Activated CD8-positive, alpha-beta memory T cell treated with anti-CD3 and anti-CD28 coated beads, Interleukin-2, amount 50 U/mL, for 4 hours (primary cell): ENCODE data around the gene KIF16B.
"Not testable (repeated sequence)": the region's sequence is repeated elsewhere in the genome, so short reads cannot be mapped to it uniquely, and the experiment has no call there.

ENCODE experiments used
- DNase-seq: peaks from one replicate; pipeline ENCODE4 v3.0.0-alpha.2; 2020

Gene KIF16B

GRCh38 chr20:16284385-16285100 is 288.7 kb downstream of the KIF16B start:
- no peak for DNase-seq

- DNase-seq = no peak
Observed at GRCh38 chr20:16283978-16284377, 289.3 kb downstream of the KIF16B start.

GRCh38 chr20:16283307-16283706 is 289.9 kb downstream of the KIF16B start:
- DNase-seq = no peak

- no peak for DNase-seq
Observed at GRCh38 chr20:16280219-16280618, 293.0 kb downstream of the KIF16B start.

- no peak for DNase-seq
Observed at GRCh38 chr20:16279320-16279719, 293.9 kb downstream of the KIF16B start.

- no peak for DNase-seq
Observed at GRCh38 chr20:16273812-16274555, 299.3 kb downstream of the KIF16B start.

- no peak for DNase-seq
Observed at GRCh38 chr20:16272780-16273360, 300.4 kb downstream of the KIF16B start.

GRCh38 chr20:16271450-16271849 is 301.8 kb downstream of the KIF16B start:
- no peak for DNase-seq

GRCh38 chr20:16270989-16271388 is 302.3 kb downstream of the KIF16B start:
- DNase-seq = no peak

- DNase-seq = no peak
Observed at GRCh38 chr20:16270314-16270931, 302.8 kb downstream of the KIF16B start.

GRCh38 chr20:16267526-16267925 is 305.7 kb downstream of the KIF16B start:
- DNase-seq = no peak

GRCh38 chr20:16265334-16265733 is 307.9 kb downstream of the KIF16B start:
- DNase-seq = no peak

- no peak for DNase-seq
Observed at GRCh38 chr20:16263582-16263981, 309.7 kb downstream of the KIF16B start.

- DNase-seq = no peak
Observed at GRCh38 chr20:16262594-16262993, 310.7 kb downstream of the KIF16B start.

GRCh38 chr20:16261733-16262273 is 311.4 kb downstream of the KIF16B start:
- no peak for DNase-seq

GRCh38 chr20:16260911-16261310 is 312.3 kb downstream of the KIF16B start:
- DNase-seq = no peak

GRCh38 chr20:16260133-16260532 is 313.1 kb downstream of the KIF16B start:
- DNase-seq = not testable (repeated sequence)

- DNase-seq = no peak
Observed at GRCh38 chr20:16258766-16259165, 314.5 kb downstream of the KIF16B start.

GRCh38 chr20:16257813-16258430 is 315.3 kb downstream of the KIF16B start:
- DNase-seq = no peak

GRCh38 chr20:16257021-16257420 is 316.2 kb downstream of the KIF16B start:
- DNase-seq = no peak

GRCh38 chr20:16246870-16247269 is 326.4 kb downstream of the KIF16B start:
- DNase-seq = no peak

GRCh38 chr20:16246291-16246690 is 327.0 kb downstream of the KIF16B start:
- DNase-seq = no peak

GRCh38 chr20:16245879-16246278 is 327.4 kb downstream of the KIF16B start:
- DNase-seq = no peak
